BLaER1 (cell line): ENCODE data around the gene GOLPH3.
"Not testable (repeated sequence)": the region's sequence is repeated elsewhere in the genome, so short reads cannot be mapped to it uniquely, and the experiment has no call there.

Source experiments
- H3K27ac ChIP-seq: shearing (Covaris generic); formaldehyde crosslinking; 2 replicates; pipeline ENCODE4 v1.8.1; 2022
- H3K27me3 ChIP-seq: shearing (Covaris generic); formaldehyde crosslinking; 2 replicates; pipeline ENCODE4 v1.8.1; 2022
- H3K36me3 ChIP-seq: shearing (Covaris generic); formaldehyde crosslinking; 2 replicates; pipeline ENCODE4 v1.8.1; 2022
- H3K4me1 ChIP-seq: shearing (Covaris generic); formaldehyde crosslinking; 2 replicates; pipeline ENCODE4 v1.8.1; 2022
- H3K4me2 ChIP-seq: shearing (Covaris generic); formaldehyde crosslinking; 2 replicates; pipeline ENCODE4 v1.8.1; 2022
- H3K4me3 ChIP-seq: shearing (Covaris generic); formaldehyde crosslinking; 2 replicates; pipeline ENCODE4 v1.8.1; 2022
- H3K9ac ChIP-seq: shearing (Covaris generic); formaldehyde crosslinking; 2 replicates; pipeline ENCODE4 v1.8.1; 2022
- H3K9me3 ChIP-seq: shearing (Covaris generic); formaldehyde crosslinking; 2 replicates; pipeline ENCODE4 v1.8.1; 2022
- H4K20me1 ChIP-seq: shearing (Covaris generic); formaldehyde crosslinking; 2 replicates; pipeline ENCODE4 v1.8.1; 2022
- Cebpa-rat ChIP-seq: shearing (Covaris generic); IDR thresholded peaks from 2 replicates; pipeline ENCODE4 v1.8.1; 2022

GOLPH3 gene

DNA sequence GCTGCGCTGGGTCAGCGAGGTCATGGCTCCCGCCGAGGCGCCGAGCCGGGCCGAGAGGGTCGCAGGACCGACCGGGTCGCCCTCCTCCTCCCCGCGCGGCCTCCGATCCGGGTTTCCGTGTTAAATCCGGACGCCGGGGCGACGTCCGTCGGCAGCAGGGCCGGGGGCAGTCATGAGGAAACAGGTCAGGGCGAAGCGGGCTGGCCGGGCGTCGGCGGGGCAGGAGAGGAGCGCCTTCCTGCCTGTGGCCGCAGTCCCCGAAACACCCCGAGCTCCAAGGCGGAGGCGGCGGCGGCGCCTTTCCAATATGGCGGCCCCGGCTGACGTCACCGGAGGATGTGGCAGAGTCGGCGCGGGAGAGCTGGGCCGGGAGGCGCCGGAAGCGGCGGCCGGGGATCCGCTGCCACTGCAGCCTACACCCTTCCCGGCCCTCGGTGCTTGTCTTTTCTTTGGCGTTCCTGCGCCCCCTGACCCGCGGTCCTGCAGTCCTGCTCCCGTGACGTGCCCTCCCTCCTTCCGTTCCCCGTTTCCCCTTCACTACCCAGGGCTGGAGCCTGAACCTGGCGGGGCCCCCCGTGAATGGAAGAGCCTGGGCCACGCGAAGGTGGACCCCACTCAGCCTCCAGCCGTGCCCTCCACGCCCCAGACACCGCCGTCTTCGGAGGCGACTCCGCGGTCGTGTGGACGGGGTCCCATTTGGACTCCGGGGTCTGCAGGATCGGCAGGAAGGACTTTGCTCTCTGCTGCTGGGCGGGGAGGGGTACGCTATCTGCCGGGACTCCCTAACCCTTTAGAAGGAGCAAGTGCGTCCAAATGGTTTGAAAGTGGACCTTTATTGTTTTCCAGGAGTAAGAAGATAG lies at the start of gene GOLPH3:
TSS of gene GOLPH3 (minus strand) at position 309 of the 860 bp plus-strand sequence. CDS start at position 24, 285 bp downstream.
- no peak for TF ChIP-seq Cebpa-rat
- H3K9me3 ChIP-seq: 0 out of 2 replicates have a peak, but pooled peaks cover 5% of the 10 kb centered on the region
- peaks cover 43% of the 10 kb centered on the region for H4K20me1 ChIP-seq
- H3K4me3 ChIP-seq: peak within 1 kb of the TSS; percentile 99
- H3K27me3 ChIP-seq: no peaks in the 10 kb centered on the region
- peak within 1 kb of the TSS; percentile 99 for H3K9ac ChIP-seq
- peaks cover 30% of the 10 kb centered on the region for H3K4me1 ChIP-seq
- H3K36me3 ChIP-seq: peaks cover 26% of the 10 kb centered on the region
- peak within 1 kb of the TSS; percentile 85 for H3K4me2 ChIP-seq
- H3K27ac ChIP-seq: peak within 1 kb of the TSS; percentile 100

DNA sequence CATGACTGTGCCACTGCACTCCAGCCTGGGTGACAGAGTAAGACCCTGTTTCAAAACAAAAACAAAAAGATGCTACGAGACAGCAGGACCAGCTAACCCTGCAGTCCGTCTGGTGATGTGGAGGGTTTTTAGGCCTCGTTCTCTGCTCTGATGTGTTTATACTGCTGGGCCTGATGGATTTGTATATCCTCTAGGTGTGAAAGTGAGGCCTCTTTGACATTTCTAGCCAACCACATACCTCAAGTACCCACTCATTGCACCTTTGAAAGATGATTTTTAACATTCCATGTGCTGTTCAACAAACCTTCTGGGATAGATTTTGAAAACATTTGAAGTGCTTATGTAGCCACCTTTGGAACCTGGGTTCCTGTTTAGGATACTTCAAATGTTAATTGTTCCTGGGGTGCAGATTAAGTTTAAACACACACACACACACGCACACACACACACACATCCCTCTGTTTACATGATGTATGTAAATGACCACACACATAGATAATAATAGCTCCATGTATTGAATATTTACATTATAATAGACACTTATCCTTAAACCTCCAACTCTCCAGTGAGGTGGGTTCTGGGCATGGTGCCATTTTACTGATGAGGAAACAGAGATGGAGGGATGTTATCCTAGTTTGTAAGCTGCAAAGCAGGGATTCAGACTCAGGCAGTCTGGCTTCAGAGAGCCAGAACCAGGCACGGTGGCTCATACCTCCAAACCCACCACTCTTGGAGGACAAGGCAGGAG lies 48.8 kb upstream of the GOLPH3 start:
- Histone ChIP-seq H3K27ac (no peak overlapping the region), H3K4me3 (no peak overlapping the region), H3K36me3 (peaks cover 13% of the 10 kb centered on the region), H3K4me2 (no peak overlapping the region), H3K9ac (no peak overlapping the region), H4K20me1 (no peaks in the 10 kb centered on the region), H3K9me3 (no peaks in the 10 kb centered on the region), H3K27me3 (no peaks in the 10 kb centered on the region), H3K4me1 (peaks cover 23% of the 10 kb centered on the region)
- TF ChIP-seq Cebpa-rat: no peak

DNA sequence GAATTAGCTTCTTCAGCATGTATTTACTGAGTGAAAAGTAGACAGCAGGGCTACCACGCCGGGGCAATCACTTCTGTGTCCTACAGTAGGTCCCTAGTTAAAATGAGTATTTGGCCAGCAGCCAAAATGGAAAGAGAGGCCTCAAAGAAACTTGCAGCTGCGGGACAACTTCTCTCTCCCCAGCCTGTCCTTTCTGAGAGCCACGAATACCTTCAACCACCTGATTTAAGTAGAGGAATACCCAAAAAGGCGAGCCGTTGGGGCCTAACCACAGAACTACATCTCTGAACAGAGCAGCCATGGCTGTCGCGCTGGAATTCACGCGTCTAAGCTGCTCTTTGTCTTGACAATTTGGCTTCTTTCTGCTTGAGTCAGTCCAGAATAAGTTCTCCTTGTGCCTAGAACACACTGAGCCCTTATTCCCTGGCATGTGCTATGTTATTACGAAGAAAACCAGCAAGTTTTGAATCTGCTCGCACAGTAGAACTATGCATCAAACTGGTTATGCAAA lies 43.8 kb upstream of the GOLPH3 start:
- Histone ChIP-seq H4K20me1 (no peaks in the 10 kb centered on the region), H3K9me3 (no peaks in the 10 kb centered on the region), H3K4me2 (0 out of 2 replicates have a peak overlapping the region, but pooled peaks have one; percentile 23), H3K9ac (no peak overlapping the region), H3K4me3 (no peak overlapping the region), H3K27ac (no peak overlapping the region), H3K36me3 (no peaks in the 10 kb centered on the region), H3K27me3 (no peaks in the 10 kb centered on the region), H3K4me1 (peaks cover 12% of the 10 kb centered on the region)
- no peak for TF ChIP-seq Cebpa-rat

DNA sequence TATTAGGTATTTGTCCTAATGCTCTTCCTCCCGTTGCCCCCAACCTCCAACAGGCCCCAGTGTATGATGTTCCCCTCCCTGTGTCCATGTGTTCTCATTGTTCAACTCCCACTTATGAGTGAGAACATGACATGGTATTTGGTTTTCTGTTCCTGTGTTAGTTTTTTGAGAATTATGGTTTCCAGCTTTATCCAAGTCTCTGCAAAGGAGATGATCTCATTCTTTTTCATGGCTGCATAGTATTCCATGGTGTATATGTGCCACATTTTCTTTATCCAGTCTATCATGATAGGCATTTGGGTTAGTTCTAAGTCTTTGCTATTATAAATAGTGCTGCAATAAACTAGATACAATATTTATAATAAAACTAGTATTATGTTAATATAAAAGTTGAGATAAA lies 40.2 kb upstream of the GOLPH3 start:
- H4K20me1 ChIP-seq, H3K27ac ChIP-seq, H3K4me3 ChIP-seq, H3K27me3 ChIP-seq, H3K9me3 ChIP-seq, H3K4me2 ChIP-seq, H3K9ac ChIP-seq, H3K36me3 ChIP-seq: not testable (repeated sequence)
- H3K4me1 ChIP-seq: peaks cover 21% of the 10 kb centered on the region

DNA sequence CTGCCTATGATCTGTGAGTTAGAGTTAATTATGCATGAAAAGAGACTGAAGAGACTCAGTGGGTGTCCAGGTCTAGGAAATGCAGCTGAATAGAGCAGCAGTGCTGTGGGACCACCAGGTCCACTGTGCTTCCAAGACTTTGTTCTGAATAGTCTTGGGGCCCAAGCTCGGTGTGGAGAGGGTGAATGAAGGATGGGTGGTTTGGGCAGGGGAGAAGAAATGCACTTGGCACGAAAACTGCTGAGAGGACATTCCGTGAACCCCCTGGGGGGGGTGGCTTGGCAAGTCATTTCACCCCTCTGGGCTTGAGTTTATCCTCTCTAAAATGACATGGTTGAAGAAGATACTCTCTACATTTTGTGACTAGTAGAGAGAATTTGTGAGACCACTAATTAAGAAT lies 36.0 kb upstream of the GOLPH3 start:
- Histone ChIP-seq H3K27me3 (no peaks in the 10 kb centered on the region), H3K4me2 (no peak overlapping the region), H4K20me1 (no peaks in the 10 kb centered on the region), H3K27ac (no peak overlapping the region), H3K4me3 (no peak overlapping the region), H3K9ac (no peak overlapping the region), H3K36me3 (no peaks in the 10 kb centered on the region), H3K9me3 (peaks cover 6% of the 10 kb centered on the region), H3K4me1 (peaks cover 8% of the 10 kb centered on the region)
- TF ChIP-seq Cebpa-rat: no peak

DNA sequence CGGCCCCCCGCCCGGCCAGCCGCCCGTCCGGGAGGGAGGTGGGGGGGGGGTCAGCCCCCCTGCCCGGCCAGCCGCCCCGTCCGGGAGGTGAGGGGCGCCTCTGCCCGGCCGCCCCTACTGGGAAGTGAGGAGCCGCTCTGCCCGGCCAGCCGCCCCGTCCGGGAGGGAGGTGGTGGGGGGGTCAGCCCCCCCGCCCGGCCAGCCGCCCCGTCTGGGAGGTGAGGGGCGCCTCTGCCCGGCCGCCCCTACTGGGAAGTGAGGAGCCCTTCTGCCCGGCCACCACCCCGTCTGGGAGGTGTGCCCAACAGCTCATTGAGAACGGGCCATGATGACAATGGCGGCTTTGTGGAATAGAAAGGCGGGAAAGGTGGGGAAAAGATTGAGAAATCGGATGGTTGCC lies 34.7 kb upstream of the GOLPH3 start:
- not testable (repeated sequence) for H3K27ac ChIP-seq, H3K27me3 ChIP-seq, H3K4me1 ChIP-seq, H3K36me3 ChIP-seq, H3K9me3 ChIP-seq, H3K4me3 ChIP-seq, H3K9ac ChIP-seq, H4K20me1 ChIP-seq, H3K4me2 ChIP-seq

DNA sequence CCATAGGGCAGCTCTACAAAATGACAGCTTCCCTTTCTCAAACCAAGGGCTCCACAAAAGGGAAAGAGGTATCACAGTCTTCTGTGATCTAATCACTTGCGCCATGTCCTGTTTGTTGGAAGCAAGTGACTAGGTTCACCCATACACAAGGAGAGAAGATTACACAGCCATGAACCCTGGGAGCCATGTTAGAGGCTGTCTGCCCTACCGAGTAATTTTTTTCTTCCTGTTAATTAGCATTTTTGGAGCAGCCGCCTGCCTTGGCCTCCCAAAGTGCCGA lies 33.2 kb upstream of the GOLPH3 start:
- no peak overlapping the region for H3K27ac ChIP-seq
- H3K36me3 ChIP-seq: no peaks in the 10 kb centered on the region
- H3K4me1 ChIP-seq: peaks cover 8% of the 10 kb centered on the region
- no peak overlapping the region for H3K4me2 ChIP-seq
- no peak for TF ChIP-seq Cebpa-rat
- no peaks in the 10 kb centered on the region for H4K20me1 ChIP-seq
- H3K27me3 ChIP-seq: no peaks in the 10 kb centered on the region
- no peak overlapping the region for H3K4me3 ChIP-seq
- H3K9me3 ChIP-seq: peaks cover 6% of the 10 kb centered on the region
- H3K9ac ChIP-seq: no peak overlapping the region

DNA sequence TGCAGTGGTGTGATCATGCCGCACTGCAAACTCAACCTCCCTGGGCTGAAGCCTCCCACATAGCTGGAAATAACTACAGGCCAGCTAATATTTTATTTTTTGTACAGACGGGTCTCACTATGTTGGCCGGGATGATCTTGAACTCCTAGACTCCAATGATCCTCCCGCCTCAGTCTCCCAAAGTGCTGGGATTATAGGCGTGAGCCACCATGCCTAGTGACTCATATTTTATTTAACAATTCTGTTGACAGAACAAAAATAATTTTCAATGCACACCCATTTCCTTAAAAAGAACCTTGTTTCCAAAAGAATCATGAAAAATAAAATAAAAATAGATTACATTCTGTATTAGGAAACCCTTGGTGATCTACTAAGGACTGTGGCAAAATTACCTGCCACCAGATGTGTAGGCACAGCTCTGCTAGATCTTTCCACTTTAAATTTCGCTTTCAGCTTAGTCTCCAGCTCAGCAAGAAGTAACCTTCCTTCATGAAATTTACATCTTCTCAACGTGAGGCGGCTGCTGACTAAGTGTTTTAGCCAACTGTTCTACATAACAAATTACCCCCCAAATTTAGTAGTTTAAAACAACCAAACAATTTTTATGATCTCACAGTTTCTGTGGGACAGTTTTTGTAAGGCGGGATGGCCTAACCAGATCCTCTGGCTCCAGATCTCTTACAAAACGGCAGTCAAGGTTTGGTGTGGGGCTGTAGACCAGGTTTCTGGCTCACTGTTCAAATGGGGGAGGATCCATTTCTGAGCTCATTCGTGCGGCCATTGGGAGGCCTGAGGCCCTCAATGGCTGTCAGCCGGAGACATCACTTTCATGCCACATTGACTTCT lies 32.6 kb upstream of the GOLPH3 start:
- Histone ChIP-seq H3K27me3 (no peaks in the 10 kb centered on the region), H3K9ac (no peak overlapping the region), H3K4me2 (no peak overlapping the region), H3K9me3 (peaks cover 6% of the 10 kb centered on the region), H4K20me1 (no peaks in the 10 kb centered on the region), H3K4me1 (peaks cover 8% of the 10 kb centered on the region), H3K27ac (no peak overlapping the region), H3K4me3 (no peak overlapping the region), H3K36me3 (no peaks in the 10 kb centered on the region)
- TF ChIP-seq Cebpa-rat: no peak

DNA sequence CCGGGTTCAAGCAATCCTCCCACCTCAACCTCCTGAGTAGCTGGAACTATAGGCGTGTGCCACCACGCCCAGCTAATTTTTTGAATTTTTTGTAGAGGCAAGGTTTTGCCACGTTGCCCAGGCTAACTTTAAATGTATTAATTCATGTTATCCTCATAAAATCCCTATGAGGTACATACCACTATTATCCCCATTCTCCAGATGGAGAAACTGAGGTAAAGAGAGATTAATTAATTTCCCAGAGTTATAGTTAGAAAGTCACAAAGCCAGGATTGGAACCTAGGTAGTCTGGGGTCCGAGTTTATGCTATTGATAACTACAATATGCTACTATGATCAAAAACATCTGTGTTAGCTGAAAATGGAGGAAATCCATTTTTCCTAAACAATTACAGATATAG lies 31.9 kb upstream of the GOLPH3 start:
- H3K9me3 ChIP-seq: peaks cover 6% of the 10 kb centered on the region
- H3K9ac ChIP-seq: no peak overlapping the region
- H3K36me3 ChIP-seq: no peaks in the 10 kb centered on the region
- no peak overlapping the region for H3K4me3 ChIP-seq
- H4K20me1 ChIP-seq: no peaks in the 10 kb centered on the region
- H3K4me2 ChIP-seq: no peak overlapping the region
- peaks cover 4% of the 10 kb centered on the region for H3K4me1 ChIP-seq
- no peaks in the 10 kb centered on the region for H3K27me3 ChIP-seq
- TF ChIP-seq Cebpa-rat: no peak
- H3K27ac ChIP-seq: no peak overlapping the region
